Heart left ventricle (tissue), 16 donors: ENCODE results near the gene BRD3OS. TPM values are rescaled to one million over a fixed set of nuclear protein-coding genes. Genes with fewer than 3 reads are reported as not detected.
A peak's percentile ranks its signal among the peaks of the same experiment; 100 is the strongest.

ENCODE experiments used
- ATAC-seq, 4 donors: fragments of 200-7000 bp; cut with Tn5 transposase; one replicate each; pipeline ENCODE4 v1.9.1; 2020 to 2022; ENCODE audit warnings: moderate library complexity in 4 of 4, mild to moderate bottlenecking in 3 of 4, moderate number of reproducible peaks in 1 of 4
- DNase-seq, 5 donors: peaks; one replicate each; pipeline ENCODE4 v3.0.0-alpha.2; 2020
- H3K27ac ChIP-seq, 12 donors: fragments of 200-600 bp; sonication (generic) in 4 of 12; one replicate each; pipeline versions ENCODE4 v1.5.0 to v1.8.0; 2016 to 2022; ENCODE audit warnings: mild to moderate bottlenecking in 2 of 12
- H3K27me3 ChIP-seq, 9 donors: fragments of 200-600 bp; sonication (generic) in 2 of 9; one replicate each; pipeline versions ENCODE4 v1.5.1 to v1.8.0; 2016 to 2022; ENCODE audit warnings: mild to moderate bottlenecking in 3 of 9
- H3K36me3 ChIP-seq, 9 donors: fragments of 200-600 bp; sonication (generic) in 2 of 9; one replicate each; pipeline versions ENCODE4 v1.5.0 to v1.8.0; 2018 to 2022; ENCODE audit warnings: mild to moderate bottlenecking in 2 of 9
- H3K4me1 ChIP-seq, 12 donors: fragments of 200-600 bp; sonication (generic) in 4 of 12; one replicate each; pipeline versions ENCODE4 v1.5.0 to v1.8.0; 2016 to 2022; ENCODE audit warnings: mild to moderate bottlenecking in 3 of 12
- H3K4me3 ChIP-seq, 12 donors: fragments of 200-600 bp; sonication (generic) in 4 of 12; one replicate each; pipeline versions ENCODE4 v1.5.0 to v1.8.0; 2017 to 2022; ENCODE audit warnings: mild to moderate bottlenecking in 9 of 12, moderate library complexity in 4 of 12
- H3K9me3 ChIP-seq, 12 donors: fragments of 200-600 bp; sonication (generic) in 4 of 12; one replicate each; pipeline versions ENCODE4 v1.5.0 to v1.8.0; 2016 to 2022; ENCODE audit warnings: mild to moderate bottlenecking in 1 of 12
- CTCF ChIP-seq, 12 donors: fragments of 200-600 bp; sonication (generic) in 4 of 12; IDR thresholded peaks; one replicate each; pipeline versions ENCODE4 v1.5.0 to v1.8.0; 2018 to 2022; ENCODE audit warnings: antibody characterized with exemption in 12 of 12, mild to moderate bottlenecking in 5 of 12
- POLR2A ChIP-seq, 2 donors: fragments of 450-650 bp; IDR thresholded peaks; one replicate each; pipeline ENCODE4 v1.6.1; 2017; ENCODE audit warnings: antibody characterized with exemption in 2 of 2, mild to moderate bottlenecking in 2 of 2, moderate library complexity in 2 of 2
- WGBS, 4 donors: extraction: QIAGEN DNeasy Blood & Tissue Kit in 2 of 4; methylation state at CpG; one replicate each; pipeline versions ENCODE4 v1.1.5 to v1.1.7; 2013 to 2018; 5-methylcytosine and 5-hydroxymethylcytosine counted together
- intact Hi-C, 10 donors: fragments of 100-400 bp; cut with DNase I; formaldehyde crosslinking; loops; one replicate each; pipeline versions ENCODE4 v1.11.1 to v1.14.2; 2022
- polyA plus RNA-seq, 2 donors: library from polyadenylated mRNA; stranded (reverse); fragments of 200-250 nt; gene quantifications; one replicate each; pipeline ENCODE4 v1.2.3, GENCODE V29; 2013
- total RNA-seq, 9 donors: library from RNA; depleted of rRNA in 2 of 9; stranded (reverse); fragments of >200 nt in 2 of 9; fragmentation: NEBNext Ultra II Directional in 3 of 9; extraction: Animal tissue kit (Norgen Biotek cat#: 25700) in 3 of 9; gene quantifications; one replicate each; pipeline versions ENCODE4 v1.1.0 to v1.2.4, GENCODE V29; 2016 to 2023
- donor health status: ischemic (EF 13 %, LVEDD 7.1; RV severe dilation, severe dysfunction).
- donor health status: healthy with polysubstance abuse.
- donor health status: DM: no; HTN: yes; CAD: no.
- donor health status: DM: no; HTN: no; CAD: no.
- donor health status: ischemic (EF 25% LVEDD 6.9; RV normal size, moderate dysfunction).
- donor health status: ischemic (EF 25% LVEDD 5.7; RV mildly dilated, moderate dysfunction).
- donor health status: healthy.
- donor health status: DM: yes; HTN: yes; CAD: no.
- donor health status: ischemic (EF 35%, LVEDD 5.7; RV mildly dilated, moderate dysfunction).
- donor health status: nonischemic (EF 11% LVEDD 7.7; RV severe dilation, severe dysfunction).
- donor health status: DM: yes; HTN: yes; CAD: no.
- donor health status: PGD.
- donor health status: ischemic (EF 29% LVEDD 5.4; RV normal size, mild dysfunction).
- donor health status: nonischemic (EF 23%, LVEDD 6.1; RV moderate dilation, normal function).

BRD3OS gene
- total and polyA plus RNA-seq, 11 donors, result 1.8 to 13.8 (median 8.9) TPM

DNA sequence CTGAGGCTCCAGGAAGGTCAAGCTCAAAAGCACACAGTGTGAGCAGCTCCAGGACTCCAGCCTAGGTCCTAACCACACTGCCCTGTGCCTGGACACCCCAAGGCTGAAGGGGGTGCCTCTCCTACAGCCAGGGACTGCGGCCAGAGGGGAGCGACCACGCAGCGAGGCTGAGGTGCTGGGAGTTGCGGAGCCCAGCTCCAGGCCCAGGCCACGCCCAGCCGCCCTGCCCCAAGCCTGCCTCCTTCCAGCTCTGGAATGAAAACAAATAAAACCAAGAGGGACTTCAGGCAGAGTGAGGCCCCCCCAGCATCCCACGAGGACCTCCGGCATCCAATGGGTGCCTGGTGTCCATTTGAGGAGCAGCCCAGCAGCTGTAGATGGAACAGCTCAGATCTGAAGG, 48.4 kb upstream of the BRD3OS start:
- TF ChIP-seq CTCF (IDR thresholded peaks at IDR 0.05) (no peak), POLR2A (IDR thresholded peaks at IDR 0.05) (no peak)
- H3K9me3 ChIP-seq, result no peaks in the 10 kb centered on the region
- 92 to 100% (median 95%) methylated on average over 5 to 9 of the region's 9 CpGs for WGBS, 4 donors
- DNase-seq (no peak), ATAC-seq (no peak)
- H3K4me1 ChIP-seq, result peaks cover 5 to 30% (median 19%) of the 10 kb centered on the region in 12 donors
- H3K27me3 ChIP-seq, result no peaks in the 10 kb centered on the region
- intact Hi-C loops, result no loop called here
- no peak overlapping the region for H3K4me3 ChIP-seq
- no peaks in the 10 kb centered on the region for H3K36me3 ChIP-seq
- no peak overlapping the region for H3K27ac ChIP-seq

GRCh38 chr9:133977421-133978201, 47.7 kb upstream of the BRD3OS start:
- Histone ChIP-seq H3K27ac (no peak overlapping the region), H3K9me3 (no peaks in the 10 kb centered on the region), H3K36me3 (no peaks in the 10 kb centered on the region), H3K4me3 (no peak overlapping the region), H3K4me1 (peaks cover 5 to 27% (median 19%) of the 10 kb centered on the region in 12 donors), H3K27me3 (no peaks in the 10 kb centered on the region)
- intact Hi-C loops, result no loop called here
- DNase-seq (peak in 1 of 5 donors; percentile 56), ATAC-seq (no peak)
- 93 to 97% (median 95%) methylated on average over 14 to 26 of the region's 26 CpGs for WGBS, 4 donors
- no peak for TF ChIP-seq POLR2A (IDR thresholded peaks at IDR 0.05)
- no peak for TF ChIP-seq CTCF (IDR thresholded peaks at IDR 0.05)

DNA sequence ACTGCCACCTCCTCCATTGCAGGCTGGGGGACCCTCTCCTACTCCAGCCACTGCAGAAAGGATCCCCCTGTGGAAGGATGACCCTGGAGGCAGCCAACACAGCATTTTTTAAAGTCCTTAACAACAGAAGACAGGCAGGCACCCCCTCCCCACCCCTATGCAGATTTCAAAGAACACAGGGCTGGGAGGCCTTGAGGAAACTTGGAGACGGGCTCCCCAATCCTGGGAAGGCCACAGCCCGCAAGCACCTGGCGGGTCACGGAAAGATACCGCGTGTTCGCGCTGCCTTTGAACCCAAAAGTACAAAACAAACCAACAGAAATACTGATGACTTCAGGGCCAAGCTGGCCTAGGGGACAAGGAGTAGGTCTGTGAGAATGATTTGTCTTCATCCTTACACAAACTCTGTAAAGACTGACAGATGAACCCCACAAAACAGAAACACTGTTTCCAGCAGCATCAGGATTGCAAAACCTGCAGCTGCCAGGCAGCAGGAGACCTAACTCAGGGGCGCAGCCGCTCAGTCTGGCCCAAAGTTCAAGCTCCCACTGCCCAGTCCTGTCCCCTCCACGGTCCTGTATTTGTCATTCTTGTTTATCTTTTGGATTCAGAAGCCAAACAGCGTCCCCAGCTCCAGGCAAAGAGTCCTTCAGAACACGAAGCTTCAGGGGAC, 46.9 kb upstream of the BRD3OS start:
- intact Hi-C loops, result no loop called here
- DNase-seq (no peak), ATAC-seq (no peak)
- peaks cover 5 to 27% (median 19%) of the 10 kb centered on the region in 12 donors for H3K4me1 ChIP-seq
- no peaks in the 10 kb centered on the region for H3K36me3 ChIP-seq
- WGBS, 4 donors, result 90 to 96% (median 92%) methylated on average over 13 of the region's 13 CpGs
- no peaks in the 10 kb centered on the region for H3K9me3 ChIP-seq
- H3K4me3 ChIP-seq, result no peak overlapping the region
- TF ChIP-seq CTCF (IDR thresholded peaks at IDR 0.05) (no peak), POLR2A (IDR thresholded peaks at IDR 0.05) (no peak)
- no peaks in the 10 kb centered on the region for H3K27me3 ChIP-seq
- H3K27ac ChIP-seq, result peak overlapping the region in 1 of 12 donors; percentile 54

- no peaks in the 10 kb centered on the region for H3K27me3 ChIP-seq
- no peaks in the 10 kb centered on the region for H3K36me3 ChIP-seq
- intact Hi-C loops, result no loop called here
- TF ChIP-seq POLR2A (IDR thresholded peaks at IDR 0.05) (no peak), CTCF (IDR thresholded peaks at IDR 0.05) (no peak)
- H3K4me3 ChIP-seq, result peak overlapping the region in 10 of 12 donors; percentile 14 to 47 (median 31)
- DNase-seq (peak in 1 of 5 donors; percentile 55), ATAC-seq (peak in 1 of 4 donors; percentile 2)
- peak overlapping the region in 7 of 12 donors; percentile 34 to 70 (median 53) for H3K27ac ChIP-seq
- WGBS, 4 donors, result 49 to 100% (median 67%) methylated on average over 2 to 16 of the region's 16 CpGs
- H3K4me1 ChIP-seq, result peaks cover 5 to 25% (median 19%) of the 10 kb centered on the region in 12 donors
- no peaks in the 10 kb centered on the region for H3K9me3 ChIP-seq
These were observed 46.4 kb upstream of the BRD3OS start for GRCh38 chr9:133978899-133979272.
